Activated CD4-positive, alpha-beta T cell treated with anti-CD3 and anti-CD28 coated beads, Interleukin-2, amount 50 U/mL, for 16 hours (primary cell): ENCODE results near the gene FUT3.
"Not testable (repeated sequence)": the region's sequence is repeated elsewhere in the genome, so short reads cannot be mapped to it uniquely, and the experiment has no call there.

Experiments
- DNase-seq: peaks from one replicate; pipeline ENCODE4 v3.0.0-alpha.2; 2020

Gene FUT3

GRCh38 chr19:5844456-5845433 lies 6.5 kb downstream of the FUT3 start:
- DNase-seq = no peak

GRCh38 chr19:5843295-5843927 lies 7.8 kb downstream of the FUT3 start:
- no peak for DNase-seq

GRCh38 chr19:5841735-5842111 lies 9.5 kb downstream of the FUT3 start:
- not testable (repeated sequence) for DNase-seq

GRCh38 chr19:5839065-5840017 lies 11.9 kb downstream of the FUT3 start, which contains the start of gene FUT6:
Gene FUT6, minus strand, starts transcription at chr19:5839702. Its CDS starts 7,135 bp downstream, at chr19:5832567.
- DNase-seq = no peak

GRCh38 chr19:5838353-5839064 lies 12.7 kb downstream of the FUT3 start:
- no peak for DNase-seq

GRCh38 chr19:5837761-5838352 lies 13.4 kb downstream of the FUT3 start:
- DNase-seq = no peak

GRCh38 chr19:5832527-5833216 lies 18.6 kb downstream of the FUT3 start:
- DNase-seq = no peak

GRCh38 chr19:5832061-5832460 lies 19.2 kb downstream of the FUT3 start:
- DNase-seq = no peak

GRCh38 chr19:5831159-5831558 lies 20.1 kb downstream of the FUT3 start:
- no peak for DNase-seq

GRCh38 chr19:5829567-5830310 lies 21.5 kb downstream of the FUT3 start:
- DNase-seq = no peak

GRCh38 chr19:5828661-5829566 lies 22.3 kb downstream of the FUT3 start:
- DNase-seq = peak; percentile 28

- DNase-seq = peak; percentile 98
Observed at GRCh38 chr19:5827891-5828660, 23.2 kb downstream of the FUT3 start.

GRCh38 chr19:5827342-5827890 lies 23.8 kb downstream of the FUT3 start:
- DNase-seq = no peak

- no peak for DNase-seq
Observed at GRCh38 chr19:5826531-5827341, 24.5 kb downstream of the FUT3 start.

GRCh38 chr19:5825178-5825577 lies 26.1 kb downstream of the FUT3 start:
- DNase-seq = no peak

GRCh38 chr19:5824751-5825150 lies 26.5 kb downstream of the FUT3 start:
- no peak for DNase-seq

GRCh38 chr19:5823579-5824281 lies 27.5 kb downstream of the FUT3 start:
- DNase-seq = no peak
